H1 (cell line): ENCODE data around the gene INPP5A. TPM values are rescaled to one million over a fixed set of nuclear protein-coding genes. Genes with fewer than 3 reads are reported as not detected.

Experiments used
- CTCF ChIA-PET: fragments of 300-600 bp; sonication (Branson Sonifier 250); formaldehyde crosslinking; loops from one replicate; lab custom pipeline; 2021; ENCODE audit not compliant: partially characterized antibody; lab: Charles Lee
- POLR2A ChIA-PET: fragments of 300-600 bp; sonication (Branson Sonifier 250); formaldehyde crosslinking; loops from one replicate; lab custom pipeline; 2021; ENCODE audit warnings: inconsistent platforms; ENCODE audit not compliant: partially characterized antibody; lab: Charles Lee
- DNase-seq, 2 experiments: peaks; one replicate each; pipeline versions ENCODE4 v3.0.0 to v3.0.0-alpha.2; 2010 to 2022; ENCODE audit warnings: low spot score in 2 of 2, low read depth in 1 of 2, mixed read lengths in 1 of 2
- FAIRE-seq: peaks from 2 replicates; lab custom pipeline; 2011; peaks lifted over from hg19 to GRCh38; lab: Jason Lieb, UNC
- H2AFZ ChIP-seq: 2 replicates; pipeline ENCODE4 v1.8.1; 2012; ENCODE audit warnings: low read length, inconsistent platforms
- H2AK5ac ChIP-seq: 2 replicates; pipeline ENCODE4 v1.6.1; 2013; ENCODE audit warnings: low read depth, low read length
- H2BK120ac ChIP-seq: replicated peaks from 2 replicates; pipeline ENCODE3; 2013; ENCODE audit warnings: low read depth, low read length, inconsistent platforms
- H2BK12ac ChIP-seq: 2 replicates; pipeline ENCODE4 v1.6.1; 2013; ENCODE audit warnings: low read depth, low read length
- H2BK15ac ChIP-seq: 2 replicates; pipeline ENCODE4 v1.6.1; 2013; ENCODE audit warnings: low read length
- H2BK20ac ChIP-seq: 2 replicates; pipeline ENCODE4 v1.6.1; 2013; ENCODE audit warnings: low read length
- H2BK5ac ChIP-seq: 2 replicates; pipeline ENCODE4 v1.6.1; 2013; ENCODE audit warnings: low read depth, low read length
- H3K14ac ChIP-seq: 2 replicates; pipeline ENCODE4 v1.6.1; 2013; ENCODE audit warnings: inconsistent platforms; ENCODE audit not compliant: insufficient read length
- H3K18ac ChIP-seq: 2 replicates; pipeline ENCODE4 v1.6.1; 2013; ENCODE audit warnings: low read length; ENCODE audit errors: extremely low read depth
- H3K23ac ChIP-seq: 2 replicates; pipeline ENCODE4 v1.6.1; 2013; ENCODE audit warnings: inconsistent platforms; ENCODE audit not compliant: insufficient read length
- H3K23me2 ChIP-seq: 2 replicates; pipeline ENCODE4 v1.6.1; 2013; ENCODE audit warnings: low read depth, low read length
- H3K27ac ChIP-seq: 2 replicates; pipeline ENCODE4 v1.6.1; 2011; ENCODE audit warnings: low read depth, low read length, inconsistent platforms
- H3K27me3 ChIP-seq, 4 experiments: replicated peaks in 1 of 4; 1 replicate in 1 of 4; 2 replicates in 3 of 4; pipeline versions ENCODE4 v1.6.1 to v1.8.1; 2011 to 2013; ENCODE audit warnings: low read length in 3 of 4, mild to moderate bottlenecking in 3 of 4, inconsistent platforms in 2 of 4, mixed read lengths in 2 of 4, moderate library complexity in 1 of 4; ENCODE audit not compliant: control insufficient read depth in 3 of 4, insufficient read depth in 3 of 4; ENCODE audit errors: extremely low read depth in 1 of 4
- H3K36me3 ChIP-seq, 4 experiments: 2 replicates each; pipeline versions ENCODE4 v1.6.1 to v1.8.1; 2011 to 2013; ENCODE audit warnings: mild to moderate bottlenecking in 4 of 4, low read length in 3 of 4, moderate library complexity in 2 of 4, control low read depth in 1 of 4, inconsistent platforms in 1 of 4; ENCODE audit not compliant: insufficient read depth in 4 of 4, control insufficient read depth in 2 of 4
- H3K4ac ChIP-seq: replicated peaks from 2 replicates; pipeline ENCODE3; 2013; ENCODE audit warnings: low read length, low read depth, mixed read lengths, inconsistent platforms; ENCODE audit not compliant: insufficient read length
- H3K4me1 ChIP-seq, 4 experiments: replicated peaks in 1 of 4; 1 replicate in 1 of 4; 2 replicates in 3 of 4; pipeline versions ENCODE4 v1.6.1 to v1.8.1; 2011 to 2013; ENCODE audit warnings: low read length in 3 of 4, inconsistent platforms in 2 of 4, mixed read lengths in 1 of 4; ENCODE audit not compliant: insufficient read depth in 4 of 4, control insufficient read depth in 3 of 4
- H3K4me2 ChIP-seq, 2 experiments: 2 replicates each; pipeline versions ENCODE4 v1.6.1 to v1.8.1; 2011 to 2013; ENCODE audit warnings: low read depth in 2 of 2, low read length in 2 of 2, control low read depth in 1 of 2, inconsistent platforms in 1 of 2, mild to moderate bottlenecking in 1 of 2; ENCODE audit not compliant: insufficient read depth in 1 of 2
- H3K4me3 ChIP-seq, 4 experiments: fragments of 200-600, 300-600 bp in 1 of 4; sonication (generic), shearing (Covaris generic), sonication (Bioruptor Twin) in 1 of 4; 2 replicates each; pipeline versions ENCODE4 v1.5.1 to v1.8.1; 2011 to 2016; ENCODE audit warnings: low read length in 4 of 4, low read depth in 3 of 4, control low read depth in 2 of 4, inconsistent platforms in 2 of 4, mild to moderate bottlenecking in 2 of 4, mixed read lengths in 1 of 4, moderate library complexity in 1 of 4; ENCODE audit not compliant: insufficient read depth in 2 of 4; ENCODE audit errors: extremely low read depth in 1 of 4
- H3K56ac ChIP-seq: replicated peaks from 2 replicates; pipeline ENCODE3; 2013; ENCODE audit warnings: low read depth, mild to moderate bottlenecking, mixed read lengths, low read length, inconsistent platforms; ENCODE audit not compliant: insufficient read length
- H3K79me1 ChIP-seq: 2 replicates; pipeline ENCODE4 v1.6.1; 2013; ENCODE audit warnings: low read depth, low read length, control low read depth
- H3K79me2 ChIP-seq, 2 experiments: 2 replicates each; pipeline versions ENCODE4 v1.6.1 to v1.8.1; 2012 to 2013; ENCODE audit warnings: low read length in 2 of 2, mild to moderate bottlenecking in 2 of 2, inconsistent platforms in 1 of 2; ENCODE audit not compliant: insufficient read depth in 2 of 2, control insufficient read depth in 1 of 2
- H3K9ac ChIP-seq, 4 experiments: replicated peaks in 1 of 4; 1 replicate in 1 of 4; 2 replicates in 3 of 4; pipeline versions ENCODE4 v1.6.1 to v1.8.1; 2011 to 2013; ENCODE audit warnings: low read depth in 3 of 4, low read length in 3 of 4, control low read depth in 2 of 4, mild to moderate bottlenecking in 2 of 4, moderate library complexity in 2 of 4, inconsistent platforms in 1 of 4; ENCODE audit errors: extremely low read depth in 1 of 4
- H3K9me3 ChIP-seq, 2 experiments: 2 replicates each; pipeline versions ENCODE4 v1.6.1 to v1.8.1; 2012 to 2013; ENCODE audit warnings: mild to moderate bottlenecking in 2 of 2, moderate library complexity in 2 of 2, control low read depth in 1 of 2, inconsistent platforms in 1 of 2, low read depth in 1 of 2, low read length in 1 of 2, mixed read lengths in 1 of 2; ENCODE audit not compliant: insufficient read depth in 2 of 2
- H4K20me1 ChIP-seq, 2 experiments: replicated peaks in 1 of 2; 2 replicates each; pipeline versions ENCODE3 to v1.8.1; 2011 to 2013; ENCODE audit warnings: inconsistent platforms in 2 of 2, low read length in 2 of 2, mild to moderate bottlenecking in 1 of 2; ENCODE audit not compliant: insufficient read depth in 2 of 2, control insufficient read depth in 1 of 2
- H4K5ac ChIP-seq: 2 replicates; pipeline ENCODE4 v1.6.1; 2013; ENCODE audit warnings: low read length, low read depth, mixed read lengths, inconsistent platforms; ENCODE audit not compliant: insufficient read length
- H4K8ac ChIP-seq: 2 replicates; pipeline ENCODE4 v1.8.0; 2013; ENCODE audit warnings: mild to moderate bottlenecking, moderate library complexity, low read length, inconsistent platforms; ENCODE audit not compliant: insufficient read depth; ENCODE audit errors: extremely low read depth
- H4K91ac ChIP-seq: replicated peaks from 2 replicates; pipeline ENCODE3; 2013; ENCODE audit warnings: low read length, mixed read lengths, inconsistent platforms; ENCODE audit not compliant: insufficient read length
- ATF2 ChIP-seq: IDR thresholded peaks from 2 replicates; pipeline ENCODE4 v1.6.1; 2012; ENCODE audit warnings: low read length, inconsistent platforms
- CBX5 ChIP-seq: fragments of 300-800, 300-1000 bp; sonication (generic); IDR thresholded peaks from 2 replicates; pipeline ENCODE4 v1.7.1; 2016; ENCODE audit warnings: antibody characterized with exemption, low read length, low read depth
- FOSL1 ChIP-seq: IDR thresholded peaks from 2 replicates; pipeline ENCODE4 v1.6.1; 2011; ENCODE audit warnings: mild to moderate bottlenecking, low read depth, low read length, moderate library complexity; ENCODE audit not compliant: insufficient read depth
- KDM4A ChIP-seq: IDR thresholded peaks from one replicate; pipeline ENCODE4 v1.7.1; 2012; ENCODE audit warnings: low read depth, mild to moderate bottlenecking, moderate library complexity, low read length, inconsistent platforms; ENCODE audit not compliant: severe bottlenecking
- SP1 ChIP-seq: IDR thresholded peaks from 2 replicates; pipeline ENCODE4 v1.6.1; 2011; ENCODE audit warnings: low read depth, low read length
- TAF1 ChIP-seq: IDR thresholded peaks from 2 replicates; pipeline ENCODE4 v1.6.1; 2011; ENCODE audit warnings: mild to moderate bottlenecking, low read depth, low read length
- YY1 ChIP-seq: IDR thresholded peaks from 2 replicates; pipeline ENCODE4 v1.6.1; 2011; ENCODE audit warnings: low read depth, mild to moderate bottlenecking, low read length
- WGBS, 2 experiments: shearing (Covaris generic) in 1 of 2; methylation state at CpG; one replicate each; pipeline versions ENCODE4 v1.1.6 to v1.1.7; 2013 to 2015; ENCODE audit warnings: low lambda C conversion rate in 2 of 2, mixed read lengths in 2 of 2, inconsistent platforms in 1 of 2, low coverage in 1 of 2, missing lambda C conversion rate in 1 of 2; ENCODE audit not compliant: insufficient replicate concordance in 2 of 2, insufficient coverage in 1 of 2, insufficient read length in 1 of 2; ENCODE audit errors: extremely low coverage in 1 of 2, missing lambda C conversion rate in 1 of 2; 5-methylcytosine and 5-hydroxymethylcytosine counted together
- polyA plus RNA-seq, 7 experiments: library from polyadenylated mRNA; depleted of rRNA in 3 of 7; stranded (reverse) in 5 of 7; unstranded in 2 of 7; fragments of >200 nt in 5 of 7; fragments of 200-250 nt in 2 of 7; gene quantifications; 1 replicate in 5 of 7; 2 replicates in 1 of 7; 4 replicates in 1 of 7; pipeline versions ENCODE4 v1.2.1 to v1.2.3, GENCODE V29; 2011 to 2013; ENCODE audit warnings: missing spikeins in 2 of 7, mixed read lengths in 2 of 7
- total RNA-seq: library from RNA; stranded (reverse); fragmentation: NEBNext Ultra II Directional; extraction: Animal tissue kit (Norgen Biotek cat#: 25700); gene quantifications from 2 replicates; pipeline ENCODE4 v1.2.1, GENCODE V29; 2021

The INPP5A gene
- total and polyA plus RNA-seq, 2 of the 8 experiments (the other 6 are each of a cell fraction or from before 2014, with no cell fraction given), result 19.7 to 27.5 TPM

GRCh38 chr10:132712743-132713142 is 175.2 kb downstream of the INPP5A start:
- Histone ChIP-seq H2AK5ac (0 out of 2 replicates have a peak overlapping the region, but pooled peaks have one; percentile 24), H3K27me3 (no peaks in the 10 kb centered on the region), H4K20me1 (peaks cover 0 to 9% of the 10 kb centered on the region in 2 experiments), H3K27ac (no peak overlapping the region), H3K4ac (peak overlapping the region; percentile 76), H3K23ac (no peak overlapping the region), H3K23me2 (peaks cover 10% of the 10 kb centered on the region), H4K91ac (no peak overlapping the region), H3K79me1 (peaks cover 4% of the 10 kb centered on the region), H2BK12ac (peak overlapping the region; percentile 81; the same call in 1 of the 2 replicates), H2BK5ac (no peak overlapping the region; the same call in 1 of the 2 replicates), H3K4me1 (peaks cover 0 to 23% (median 12%) of the 10 kb centered on the region in 4 experiments; a peak in 5 of 7 replicates), H2BK20ac (peak overlapping the region; percentile 2), H4K5ac (no peak overlapping the region), H4K8ac (no peak overlapping the region), H3K79me2 (no peaks in the 10 kb centered on the region), H3K4me2 (no peak overlapping the region), H2BK120ac (no peak overlapping the region), H3K14ac (no peak overlapping the region), H3K9me3 (no peaks in the 10 kb centered on the region; a peak in 1 of 4 replicates), H2BK15ac (0 out of 2 replicates have a peak overlapping the region, but pooled peaks have one; percentile 9), H3K9ac (no peak overlapping the region), H2AFZ (no peak overlapping the region), H3K36me3 (no peaks in the 10 kb centered on the region), H3K4me3 (no peak overlapping the region), H3K56ac (no peak overlapping the region), H3K18ac (no peak overlapping the region)
- POLR2A ChIA-PET, result no interaction called here
- FAIRE-seq (no peak), DNase-seq (no peak)
- 91% methylated on average over 6 of the region's 6 CpGs; no CpG with 5 or more reads in 1 of the 2 experiments for WGBS, 2 experiments
- no peak for TF ChIP-seq ATF2
- no peak for TF ChIP-seq TAF1
- TF ChIP-seq CBX5, result no peak
- TF ChIP-seq YY1, result no peak
- no peak for TF ChIP-seq SP1
- TF ChIP-seq KDM4A, result no peak
- TF ChIP-seq FOSL1, result no peak
- CTCF ChIA-PET, result no interaction called here
